OCI-LY3 (cell line): ENCODE measurements around the gene JMJD7.

Source experiments
- H2AFZ ChIP-seq: fragments of 200-600, 300-600 bp; shearing (Covaris generic); 2 replicates; pipeline ENCODE4 v1.6.0; 2014; ENCODE audit warnings: antibody characterized with exemption, low read depth, low read length
- H3K27ac ChIP-seq: fragments of 200-600, 300-600 bp; sonication (generic); 2 replicates; pipeline ENCODE4 v1.5.1; 2014; ENCODE audit warnings: mild to moderate bottlenecking, low read length, moderate library complexity, mixed read lengths
- H3K27me3 ChIP-seq: fragments of 200-600, 300-600 bp; sonication (generic); 2 replicates; pipeline ENCODE4 v1.6.1; 2014; ENCODE audit warnings: low read depth, low read length, mixed read lengths
- H3K36me3 ChIP-seq: fragments of 200-600, 300-600 bp; sonication (generic); replicated peaks from 2 replicates; pipeline ENCODE3; 2014; ENCODE audit warnings: low read depth, low read length, mixed read lengths
- H3K4me1 ChIP-seq: fragments of 300-600, 200-600 bp; sonication (generic); 2 replicates; pipeline ENCODE4 v1.6.1; 2014; ENCODE audit warnings: low read length, mixed read lengths
- H3K4me2 ChIP-seq: fragments of 200-600, 300-600 bp; sonication (generic); 2 replicates; pipeline ENCODE4 v1.6.1; 2014; ENCODE audit warnings: low read length, mixed read lengths
- H3K4me3 ChIP-seq: fragments of 300-600, 200-600 bp; sonication (generic); 2 replicates; pipeline ENCODE4 v1.5.1; 2014; ENCODE audit warnings: antibody characterized with exemption, mild to moderate bottlenecking, low read length, moderate library complexity
- H3K79me2 ChIP-seq: fragments of 300-600, 200-600 bp; shearing (Covaris generic); 2 replicates; pipeline ENCODE4 v1.6.1; 2014; ENCODE audit warnings: mild to moderate bottlenecking, low read length, mixed read lengths
- H3K9ac ChIP-seq: fragments of 300-600, 200-600 bp; shearing (Covaris generic); 2 replicates; pipeline ENCODE4 v1.6.0; 2014; ENCODE audit warnings: mild to moderate bottlenecking, low read length, moderate library complexity
- H3K9me3 ChIP-seq: fragments of 200-600, 300-600 bp; shearing (Covaris generic); 2 replicates; pipeline ENCODE4 v1.6.1; 2014; ENCODE audit warnings: low read length, mixed read lengths; ENCODE audit not compliant: insufficient read depth
- H4K20me1 ChIP-seq: fragments of 200-600, 300-600 bp; sonication (generic); 2 replicates; pipeline ENCODE4 v1.6.1; 2016; ENCODE audit warnings: low read length, mixed read lengths; ENCODE audit not compliant: insufficient read depth
- EZH2phosphoT487 ChIP-seq: fragments of 200-600 bp; shearing (Covaris generic); IDR thresholded peaks from 2 replicates; pipeline ENCODE4 v1.6.1; 2018; ENCODE audit warnings: antibody characterized with exemption, mixed run types, low read depth
- TF ChIP-seq, protein P1 (sequence below): fragments of 200-600, 300-600 bp; sonication (generic); IDR thresholded peaks from 2 replicates; pipeline ENCODE4 v1.5.1; 2014; ENCODE audit warnings: antibody characterized with exemption, low read length, low read depth

Gene JMJD7

GRCh38 chr15:41870689-41871081 is 42.8 kb downstream of the JMJD7 start:
- TF ChIP-seq EZH2phosphoT487: no peak
- TF ChIP-seq, protein P1, sequence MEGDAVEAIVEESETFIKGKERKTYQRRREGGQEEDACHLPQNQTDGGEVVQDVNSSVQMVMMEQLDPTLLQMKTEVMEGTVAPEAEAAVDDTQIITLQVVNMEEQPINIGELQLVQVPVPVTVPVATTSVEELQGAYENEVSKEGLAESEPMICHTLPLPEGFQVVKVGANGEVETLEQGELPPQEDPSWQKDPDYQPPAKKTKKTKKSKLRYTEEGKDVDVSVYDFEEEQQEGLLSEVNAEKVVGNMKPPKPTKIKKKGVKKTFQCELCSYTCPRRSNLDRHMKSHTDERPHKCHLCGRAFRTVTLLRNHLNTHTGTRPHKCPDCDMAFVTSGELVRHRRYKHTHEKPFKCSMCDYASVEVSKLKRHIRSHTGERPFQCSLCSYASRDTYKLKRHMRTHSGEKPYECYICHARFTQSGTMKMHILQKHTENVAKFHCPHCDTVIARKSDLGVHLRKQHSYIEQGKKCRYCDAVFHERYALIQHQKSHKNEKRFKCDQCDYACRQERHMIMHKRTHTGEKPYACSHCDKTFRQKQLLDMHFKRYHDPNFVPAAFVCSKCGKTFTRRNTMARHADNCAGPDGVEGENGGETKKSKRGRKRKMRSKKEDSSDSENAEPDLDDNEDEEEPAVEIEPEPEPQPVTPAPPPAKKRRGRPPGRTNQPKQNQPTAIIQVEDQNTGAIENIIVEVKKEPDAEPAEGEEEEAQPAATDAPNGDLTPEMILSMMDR: no peak
- Histone ChIP-seq H3K4me3 (no peak overlapping the region), H3K27me3 (peaks cover 10% of the 10 kb centered on the region; the same call in 1 of the 2 replicates), H3K4me2 (no peak overlapping the region), H2AFZ (no peak overlapping the region), H3K27ac (no peak overlapping the region), H3K36me3 (no peaks in the 10 kb centered on the region), H3K79me2 (no peaks in the 10 kb centered on the region), H3K9ac (no peak overlapping the region), H4K20me1 (no peaks in the 10 kb centered on the region), H3K4me1 (no peaks in the 10 kb centered on the region), H3K9me3 (no peaks in the 10 kb centered on the region)

GRCh38 chr15:41871175-41871905 is 43.4 kb downstream of the JMJD7 start:
- Histone ChIP-seq H2AFZ (no peak overlapping the region), H3K36me3 (no peaks in the 10 kb centered on the region), H4K20me1 (no peaks in the 10 kb centered on the region), H3K4me2 (no peak overlapping the region), H3K4me1 (no peaks in the 10 kb centered on the region), H3K27me3 (peaks cover 10% of the 10 kb centered on the region; the same call in 1 of the 2 replicates), H3K9ac (no peak overlapping the region), H3K79me2 (no peaks in the 10 kb centered on the region), H3K4me3 (no peak overlapping the region), H3K9me3 (no peaks in the 10 kb centered on the region), H3K27ac (no peak overlapping the region)
- TF ChIP-seq EZH2phosphoT487: no peak
- TF ChIP-seq, protein P1: no peak

GRCh38 chr15:41872166-41872747 is 44.4 kb downstream of the JMJD7 start:
- no peaks in the 10 kb centered on the region for H3K9me3 ChIP-seq
- no peak overlapping the region for H2AFZ ChIP-seq
- no peaks in the 10 kb centered on the region for H3K4me1 ChIP-seq
- no peak overlapping the region for H3K4me3 ChIP-seq
- no peaks in the 10 kb centered on the region for H3K79me2 ChIP-seq
- no peaks in the 10 kb centered on the region for H3K36me3 ChIP-seq
- H3K9ac ChIP-seq: no peak overlapping the region
- no peak overlapping the region for H3K27ac ChIP-seq
- no peak overlapping the region for H3K4me2 ChIP-seq
- TF ChIP-seq, protein P1: no peak
- no peak for TF ChIP-seq EZH2phosphoT487
- H4K20me1 ChIP-seq: no peaks in the 10 kb centered on the region
- H3K27me3 ChIP-seq: peaks cover 10% of the 10 kb centered on the region; the same call in 1 of the 2 replicates

GRCh38 chr15:41873711-41874110 is 45.8 kb downstream of the JMJD7 start:
- no peaks in the 10 kb centered on the region for H4K20me1 ChIP-seq
- H3K9me3 ChIP-seq: no peaks in the 10 kb centered on the region
- H3K9ac ChIP-seq: no peak overlapping the region
- no peak overlapping the region for H3K4me2 ChIP-seq
- no peak overlapping the region for H3K27ac ChIP-seq
- H3K4me3 ChIP-seq: no peak overlapping the region
- peaks cover 10% of the 10 kb centered on the region; the same call in 1 of the 2 replicates for H3K27me3 ChIP-seq
- no peak overlapping the region for H2AFZ ChIP-seq
- H3K36me3 ChIP-seq: no peaks in the 10 kb centered on the region
- no peaks in the 10 kb centered on the region for H3K4me1 ChIP-seq
- no peak for TF ChIP-seq EZH2phosphoT487
- TF ChIP-seq, protein P1: no peak
- H3K79me2 ChIP-seq: no peaks in the 10 kb centered on the region
